ENCODE measurements around the gene LUC7L3.

DNA sequence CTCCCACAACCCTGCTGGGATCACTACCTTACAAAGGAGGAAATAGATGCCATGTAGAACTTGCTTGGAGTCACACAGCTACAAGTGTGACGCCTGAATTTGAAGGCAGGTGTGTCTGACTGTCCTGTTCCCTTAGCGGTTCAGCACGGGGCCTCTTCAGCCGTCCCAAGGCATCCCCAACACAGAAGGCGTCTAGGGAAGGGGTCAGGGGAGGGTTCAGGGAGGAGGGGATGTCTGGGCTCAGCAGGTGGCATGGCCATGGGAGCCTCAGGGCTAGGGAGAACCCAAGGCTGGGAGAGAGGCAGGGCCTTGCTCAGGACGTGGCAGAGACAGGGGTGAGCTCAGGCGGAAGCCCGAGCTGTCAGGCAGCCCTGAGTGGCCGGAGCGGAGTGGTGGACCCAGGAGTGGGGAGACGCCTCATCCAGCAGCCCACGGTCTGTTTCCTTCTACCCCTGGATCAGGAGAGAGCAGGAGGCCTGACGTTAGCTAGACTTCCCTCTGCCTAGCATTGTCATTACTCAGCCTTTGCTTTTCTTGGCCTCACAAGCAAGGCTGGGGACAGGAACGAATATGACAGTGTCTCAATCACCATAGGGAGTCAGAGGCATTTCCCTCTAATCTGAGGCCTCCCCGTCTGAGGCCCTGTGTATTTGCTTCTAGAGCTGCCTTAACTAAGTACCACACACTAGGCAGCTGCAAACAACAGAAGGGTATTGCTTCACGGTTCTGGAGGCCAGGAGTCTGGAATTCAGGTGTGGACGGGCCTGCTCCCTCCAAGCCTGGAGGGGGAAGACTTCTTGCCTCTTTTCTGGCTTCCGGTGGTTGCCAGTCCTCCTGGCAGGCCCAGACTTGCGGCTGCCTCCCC, 79.3 kb downstream of the LUC7L3 start:
- no peak for TF ChIP-seq KLF1 (tag by site-specific recombination; IDR thresholded peaks at IDR 0.05)
- TF ChIP-seq GLI4 (tag by site-specific recombination; IDR thresholded peaks at IDR 0.05) = no peak
